Thoracic aorta (tissue), 2 donors: ENCODE results near the gene SMU1. TPM values are rescaled to one million over a fixed set of nuclear protein-coding genes. Genes with fewer than 3 reads are reported as not detected.

ENCODE experiments used
- ATAC-seq: fragments of 150-250 bp; one replicate; pipeline ENCODE4 v1.8.0; 2017; ENCODE audit warnings: low read depth; ENCODE audit not compliant: insufficient number of reproducible peaks, low FRiP score
- DNase-seq: peaks from one replicate; pipeline ENCODE4 v3.0.0-alpha.2; 2020; ENCODE audit warnings: low spot score
- H3K27ac ChIP-seq, 2 donors: fragments of 200-600 bp; sonication (generic); 1 replicate in 1 of 2; 2 replicates in 1 of 2; pipeline ENCODE4 v1.5.1; 2016; ENCODE audit warnings: mild to moderate bottlenecking in 2 of 2, moderate library complexity in 2 of 2
- H3K27me3 ChIP-seq: fragments of 200-600 bp; sonication (generic); replicated peaks from 2 replicates; pipeline ENCODE4 v1.6.0; 2016; ENCODE audit warnings: mild to moderate bottlenecking; ENCODE audit not compliant: insufficient read depth
- H3K36me3 ChIP-seq: fragments of 200-600 bp; sonication (generic); one replicate; pipeline ENCODE4 v1.5.1; 2016
- H3K4me1 ChIP-seq, 2 donors: fragments of 200-600 bp; sonication (generic); 1 replicate in 1 of 2; 2 replicates in 1 of 2; pipeline versions ENCODE4 v1.5.1 to v1.6.0; 2016; ENCODE audit warnings: low read depth in 2 of 2, mild to moderate bottlenecking in 1 of 2; ENCODE audit not compliant: control insufficient read depth in 1 of 2
- H3K4me3 ChIP-seq: fragments of 200-600 bp; sonication (generic); 2 replicates; pipeline ENCODE4 v1.5.1; 2016; ENCODE audit warnings: mild to moderate bottlenecking
- H3K9me3 ChIP-seq: fragments of 200-600 bp; sonication (generic); 2 replicates; pipeline ENCODE4 v1.5.1; 2016
- total RNA-seq, 2 donors: library from RNA; depleted of rRNA; stranded (reverse); fragments of >200 nt; gene quantifications; one replicate each; pipeline versions ENCODE4 v1.1.0 to v1.2.3, GENCODE V29; 2016
- TF ChIP-seq, protein P1 (sequence below): fragments of 200-600 bp; sonication (generic); IDR thresholded peaks from one replicate; pipeline ENCODE4 v1.5.1; 2019; ENCODE audit warnings: antibody characterized with exemption

The SMU1 gene
- total RNA-seq, 2 donors from 2014 or later = 14.9 to 19.0 TPM

DNA sequence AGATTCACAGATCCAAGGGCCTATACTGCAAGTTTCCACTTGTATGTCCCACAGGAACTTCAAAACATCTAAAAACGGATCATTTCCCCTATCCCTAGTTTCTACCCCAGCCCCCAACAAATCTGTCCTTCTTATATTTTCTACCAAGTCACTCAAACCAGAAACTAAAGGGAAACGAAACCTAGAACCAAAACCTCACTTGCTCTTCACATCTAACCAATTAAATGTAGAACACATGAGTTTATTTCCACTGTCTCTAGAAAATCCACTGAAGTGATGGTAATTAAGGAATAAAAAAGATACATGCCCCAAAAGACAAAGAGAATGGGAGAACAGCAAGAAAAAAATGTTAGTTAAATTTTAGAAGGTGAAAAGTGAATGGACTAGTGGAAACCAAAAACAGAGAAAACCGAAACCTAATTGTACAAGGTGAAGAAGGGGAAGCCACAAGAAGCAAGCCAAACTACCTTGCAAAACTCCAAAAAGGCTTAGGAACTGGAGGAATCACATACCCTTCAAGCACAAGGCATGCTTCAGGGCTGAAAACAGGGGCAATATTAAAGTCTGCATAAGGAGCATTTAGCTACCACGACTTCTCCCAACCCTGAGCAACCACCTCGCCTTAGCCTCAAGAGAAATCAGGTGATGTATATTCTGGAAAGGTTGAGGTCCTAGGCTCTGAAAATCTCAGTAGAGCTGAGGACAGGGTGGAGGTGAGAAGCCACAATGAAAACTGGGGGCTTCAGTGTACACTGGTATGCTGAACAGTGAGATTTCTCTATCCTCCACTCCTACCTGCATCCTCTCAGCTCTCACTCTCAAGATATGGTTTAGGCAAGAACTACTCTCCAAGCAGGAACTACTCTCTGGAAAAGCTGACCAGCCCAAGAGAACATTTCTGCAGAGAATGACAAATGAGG, 11.1 kb downstream of the SMU1 start:
- Histone ChIP-seq H3K9me3 (no peaks in the 10 kb centered on the region), H3K27me3 (no peaks in the 10 kb centered on the region), H3K36me3 (peaks cover 41% of the 10 kb centered on the region), H3K4me1 (peaks cover 19 to 24% of the 10 kb centered on the region in 2 donors), H3K4me3 (no peak overlapping the region), H3K27ac (no peak overlapping the region)
- DNase-seq (no peak), ATAC-seq (no peak)
- TF ChIP-seq, protein P1, sequence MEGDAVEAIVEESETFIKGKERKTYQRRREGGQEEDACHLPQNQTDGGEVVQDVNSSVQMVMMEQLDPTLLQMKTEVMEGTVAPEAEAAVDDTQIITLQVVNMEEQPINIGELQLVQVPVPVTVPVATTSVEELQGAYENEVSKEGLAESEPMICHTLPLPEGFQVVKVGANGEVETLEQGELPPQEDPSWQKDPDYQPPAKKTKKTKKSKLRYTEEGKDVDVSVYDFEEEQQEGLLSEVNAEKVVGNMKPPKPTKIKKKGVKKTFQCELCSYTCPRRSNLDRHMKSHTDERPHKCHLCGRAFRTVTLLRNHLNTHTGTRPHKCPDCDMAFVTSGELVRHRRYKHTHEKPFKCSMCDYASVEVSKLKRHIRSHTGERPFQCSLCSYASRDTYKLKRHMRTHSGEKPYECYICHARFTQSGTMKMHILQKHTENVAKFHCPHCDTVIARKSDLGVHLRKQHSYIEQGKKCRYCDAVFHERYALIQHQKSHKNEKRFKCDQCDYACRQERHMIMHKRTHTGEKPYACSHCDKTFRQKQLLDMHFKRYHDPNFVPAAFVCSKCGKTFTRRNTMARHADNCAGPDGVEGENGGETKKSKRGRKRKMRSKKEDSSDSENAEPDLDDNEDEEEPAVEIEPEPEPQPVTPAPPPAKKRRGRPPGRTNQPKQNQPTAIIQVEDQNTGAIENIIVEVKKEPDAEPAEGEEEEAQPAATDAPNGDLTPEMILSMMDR = no peak

GRCh38 chr9:33051144-33051543, 25.3 kb downstream of the SMU1 start:
- ATAC-seq = no peak
- H3K4me1 ChIP-seq = no peaks in the 10 kb centered on the region
- peaks cover 40% of the 10 kb centered on the region for H3K36me3 ChIP-seq
- H3K4me3 ChIP-seq = no peak overlapping the region
- no peaks in the 10 kb centered on the region for H3K9me3 ChIP-seq
- TF ChIP-seq, protein P1 = no peak
- no peaks in the 10 kb centered on the region for H3K27me3 ChIP-seq
- no peak for DNase-seq
- H3K27ac ChIP-seq = no peak overlapping the region

DNA sequence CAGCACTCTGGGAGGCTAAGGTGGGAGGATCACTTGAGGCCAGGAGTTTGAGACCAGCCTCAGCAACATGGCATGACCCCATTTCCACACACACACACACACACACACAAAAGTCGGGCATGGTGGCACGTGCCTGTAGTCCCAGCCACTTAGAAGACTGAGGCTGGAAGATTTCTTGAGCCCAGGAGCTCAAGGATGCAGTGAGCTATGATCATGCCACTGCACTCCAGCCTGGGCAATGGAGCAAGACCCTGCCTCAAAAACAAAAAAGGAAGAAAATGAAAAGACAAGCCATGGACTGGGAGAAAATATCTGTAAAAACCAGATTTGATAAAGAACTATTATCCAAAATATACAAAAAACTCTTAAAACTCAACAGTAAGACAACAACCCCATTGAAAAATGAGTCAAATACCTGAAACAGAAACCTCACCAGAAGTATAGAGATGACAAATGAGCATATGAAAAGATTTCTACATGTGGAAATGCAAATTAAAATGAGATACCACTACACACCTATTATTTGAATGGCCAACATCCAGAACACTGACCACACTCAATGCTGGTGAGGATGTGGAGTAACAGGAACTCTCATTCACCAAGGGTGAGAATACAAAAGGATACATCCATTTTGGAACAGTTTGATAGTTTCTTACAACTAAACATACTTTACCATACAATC, 26.7 kb downstream of the SMU1 start:
- ATAC-seq (no peak), DNase-seq (no peak)
- H3K9me3 ChIP-seq = no peaks in the 10 kb centered on the region
- H3K36me3 ChIP-seq = peaks cover 32% of the 10 kb centered on the region
- no peak overlapping the region for H3K27ac ChIP-seq
- H3K27me3 ChIP-seq = no peaks in the 10 kb centered on the region
- H3K4me3 ChIP-seq = no peak overlapping the region
- H3K4me1 ChIP-seq = no peaks in the 10 kb centered on the region
- TF ChIP-seq, protein P1 = no peak

DNA sequence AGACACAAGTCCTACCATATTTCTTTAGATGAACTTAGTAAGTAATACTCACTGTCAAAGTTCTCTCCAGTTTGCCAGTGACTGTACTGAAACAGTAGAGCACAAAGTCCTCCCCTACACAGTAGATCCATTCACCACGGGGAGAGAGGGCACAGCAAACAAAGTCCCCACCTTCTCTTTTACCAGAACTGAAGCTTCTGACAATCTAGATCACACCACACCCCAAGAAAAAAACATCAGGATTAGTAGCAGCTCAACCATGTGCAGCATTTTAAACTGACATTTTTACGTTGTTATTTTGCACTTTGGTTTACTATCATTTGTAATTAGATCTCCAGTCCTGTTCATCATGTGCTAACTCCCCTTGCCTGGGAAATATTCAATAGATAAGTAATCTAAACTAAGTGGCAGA, 28.4 kb downstream of the SMU1 start:
- H3K27me3 ChIP-seq = no peaks in the 10 kb centered on the region
- DNase-seq = no peak
- peaks cover 0 to 6% of the 10 kb centered on the region in 2 donors for H3K4me1 ChIP-seq
- no peaks in the 10 kb centered on the region for H3K9me3 ChIP-seq
- peaks cover 27% of the 10 kb centered on the region for H3K36me3 ChIP-seq
- no peak overlapping the region for H3K27ac ChIP-seq
- ATAC-seq = no peak
- TF ChIP-seq, protein P1 = no peak
- H3K4me3 ChIP-seq = no peak overlapping the region

DNA sequence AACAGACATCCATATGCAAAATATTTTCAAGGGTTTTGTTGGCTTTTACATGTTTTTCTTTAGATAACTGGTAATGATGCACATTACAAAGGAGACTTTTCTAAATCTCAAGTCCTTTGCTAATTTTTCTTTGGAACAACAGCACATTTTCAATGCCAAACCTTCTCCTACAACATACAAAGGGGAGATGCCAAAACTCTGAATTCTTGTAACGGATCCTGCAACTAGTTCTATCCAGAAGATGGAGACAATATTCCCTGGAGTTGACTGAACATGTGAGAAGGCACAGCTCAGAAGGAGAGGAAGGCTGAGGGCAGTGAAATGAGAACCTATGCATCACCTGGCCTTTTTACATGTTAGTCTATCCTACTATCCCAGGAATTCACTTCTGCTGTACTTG, 30.4 kb downstream of the SMU1 start:
- Histone ChIP-seq H3K27me3 (no peaks in the 10 kb centered on the region), H3K27ac (no peak overlapping the region), H3K4me1 (peaks cover 0 to 6% of the 10 kb centered on the region in 2 donors), H3K4me3 (no peak overlapping the region), H3K36me3 (peaks cover 8% of the 10 kb centered on the region), H3K9me3 (no peaks in the 10 kb centered on the region)
- ATAC-seq (no peak), DNase-seq (no peak)
- TF ChIP-seq, protein P1 = no peak
